Measurements from ENCODE around the gene MCRIP1. TPM values are rescaled to one million over a fixed set of nuclear protein-coding genes. Genes with fewer than 3 reads are reported as not detected.

The MCRIP1 gene
- total and polyA plus RNA-seq, 2 of the 13 experiments (the other 11 are each of a cell fraction or from before 2014, with no cell fraction given), result 79.7 to 84.9 TPM

- TF ChIP-seq, protein P1, sequence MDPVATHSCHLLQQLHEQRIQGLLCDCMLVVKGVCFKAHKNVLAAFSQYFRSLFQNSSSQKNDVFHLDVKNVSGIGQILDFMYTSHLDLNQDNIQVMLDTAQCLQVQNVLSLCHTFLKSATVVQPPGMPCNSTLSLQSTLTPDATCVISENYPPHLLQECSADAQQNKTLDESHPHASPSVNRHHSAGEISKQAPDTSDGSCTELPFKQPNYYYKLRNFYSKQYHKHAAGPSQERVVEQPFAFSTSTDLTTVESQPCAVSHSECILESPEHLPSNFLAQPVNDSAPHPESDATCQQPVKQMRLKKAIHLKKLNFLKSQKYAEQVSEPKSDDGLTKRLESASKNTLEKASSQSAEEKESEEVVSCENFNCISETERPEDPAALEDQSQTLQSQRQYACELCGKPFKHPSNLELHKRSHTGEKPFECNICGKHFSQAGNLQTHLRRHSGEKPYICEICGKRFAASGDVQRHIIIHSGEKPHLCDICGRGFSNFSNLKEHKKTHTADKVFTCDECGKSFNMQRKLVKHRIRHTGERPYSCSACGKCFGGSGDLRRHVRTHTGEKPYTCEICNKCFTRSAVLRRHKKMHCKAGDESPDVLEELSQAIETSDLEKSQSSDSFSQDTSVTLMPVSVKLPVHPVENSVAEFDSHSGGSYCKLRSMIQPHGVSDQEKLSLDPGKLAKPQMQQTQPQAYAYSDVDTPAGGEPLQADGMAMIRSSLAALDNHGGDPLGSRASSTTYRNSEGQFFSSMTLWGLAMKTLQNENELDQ (CRISPR knock-in tag; IDR thresholded peaks at IDR 0.05; ENCODE audit: borderline replicate concordance), result peak; percentile 62; the same call in 1 of the 2 replicates
- TF ChIP-seq, protein P2, sequence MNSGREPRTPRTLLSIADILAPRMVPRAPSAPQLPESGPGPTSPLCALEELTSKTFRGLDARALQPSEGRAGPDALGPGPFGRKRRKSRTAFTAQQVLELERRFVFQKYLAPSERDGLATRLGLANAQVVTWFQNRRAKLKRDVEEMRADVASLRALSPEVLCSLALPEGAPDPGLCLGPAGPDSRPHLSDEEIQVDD (CRISPR knock-in tag; IDR thresholded peaks at IDR 0.05; ENCODE audit: borderline replicate concordance), result 0 out of 2 replicates have a peak, but pooled peaks have one; percentile 5
- TF ChIP-seq NRL (CRISPR knock-in tag; IDR thresholded peaks at IDR 0.05; ENCODE audit: borderline replicate concordance), result peak; percentile 10; the same call in 1 of the 2 replicates
- TF ChIP-seq ZFY (CRISPR knock-in tag; IDR thresholded peaks at IDR 0.05), result peak; percentile 90
- peak; percentile 47; the same call in 1 of the 2 replicates for TF ChIP-seq RELA (CRISPR knock-in tag; IDR thresholded peaks at IDR 0.05)
- TF ChIP-seq TFDP2 (CRISPR knock-in tag; IDR thresholded peaks at IDR 0.05), result peak; percentile 88
- peak; percentile 65; the same call in 1 of the 2 replicates for TF ChIP-seq BCL6 (CRISPR knock-in tag; IDR thresholded peaks at IDR 0.05)
- peak; percentile 93; the same call in 1 of the 2 replicates for TF ChIP-seq ZNF563 (CRISPR knock-in tag; IDR thresholded peaks at IDR 0.05)
- 0 out of 2 replicates have a peak, but pooled peaks have one; percentile 8 for TF ChIP-seq RXRB (CRISPR knock-in tag; IDR thresholded peaks at IDR 0.05; ENCODE audit: borderline replicate concordance)
- no peak for TF ChIP-seq ZNF12 (CRISPR knock-in tag; IDR thresholded peaks at IDR 0.05)
- TF ChIP-seq, protein P3, sequence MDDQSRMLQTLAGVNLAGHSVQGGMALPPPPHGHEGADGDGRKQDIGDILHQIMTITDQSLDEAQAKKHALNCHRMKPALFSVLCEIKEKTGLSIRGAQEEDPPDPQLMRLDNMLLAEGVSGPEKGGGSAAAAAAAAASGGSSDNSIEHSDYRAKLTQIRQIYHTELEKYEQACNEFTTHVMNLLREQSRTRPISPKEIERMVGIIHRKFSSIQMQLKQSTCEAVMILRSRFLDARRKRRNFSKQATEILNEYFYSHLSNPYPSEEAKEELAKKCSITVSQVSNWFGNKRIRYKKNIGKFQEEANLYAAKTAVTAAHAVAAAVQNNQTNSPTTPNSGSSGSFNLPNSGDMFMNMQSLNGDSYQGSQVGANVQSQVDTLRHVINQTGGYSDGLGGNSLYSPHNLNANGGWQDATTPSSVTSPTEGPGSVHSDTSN (CRISPR knock-in tag; IDR thresholded peaks at IDR 0.05; ENCODE audit: borderline replicate concordance), result no peak
- TF ChIP-seq ZNF639 (CRISPR knock-in tag; conservative IDR thresholded peaks at IDR 0.05), result peak; percentile 97
- peak; percentile 99 for TF ChIP-seq MYC (CRISPR knock-in tag; IDR thresholded peaks at IDR 0.05; ENCODE audit: borderline replicate concordance)
- no peak for TF ChIP-seq MBD4 (IDR thresholded peaks at IDR 0.05; ENCODE audit: borderline replicate concordance, low read length)
- TF ChIP-seq KLF16 (CRISPR knock-in tag; IDR thresholded peaks at IDR 0.05), result peak; percentile 91 to 97; a peak in 3 of 4 replicates
- TF ChIP-seq ZNF609 (CRISPR knock-in tag; IDR thresholded peaks at IDR 0.05; ENCODE audit: borderline replicate concordance), result 0 out of 2 replicates have a peak, but pooled peaks have one; percentile 48
These were observed 27.9 kb upstream of the MCRIP1 start (continued) for GRCh38 chr17:81860756-81861568.
